ENCODE results near the gene SYNE1.

GRCh38 chr6:152170313-152170701 is 466.9 kb downstream of the SYNE1 start:
- no peak for TF ChIP-seq HDAC2 (IDR thresholded peaks at IDR 0.05)
- no peak for TF ChIP-seq ZNF24 (IDR thresholded peaks at IDR 0.05)
- no peak for TF ChIP-seq CTCF (IDR thresholded peaks at IDR 0.05 in 2 of 3, conservative IDR thresholded peaks at IDR 0.05 in 1 of 3; ENCODE audit: control insufficient read depth in 2 of 3, extremely low read depth in 1 of 3, insufficient read depth in 1 of 3, low read depth in 3 of 3, low read length in 3 of 3)
- TF ChIP-seq NKRF (conservative IDR thresholded peaks at IDR 0.05) = no peak
- TF ChIP-seq RELA (IDR thresholded peaks at IDR 0.05; ENCODE audit: borderline replicate concordance, partially characterized antibody) = no peak
- no peak for TF ChIP-seq BCL3 (IDR thresholded peaks at IDR 0.05; ENCODE audit: borderline replicate concordance, insufficient read depth, low read depth, low read length, poor library complexity, severe bottlenecking)
- TF ChIP-seq USF1 (IDR thresholded peaks at IDR 0.05; ENCODE audit: borderline replicate concordance, extremely low read length, insufficient read depth, low read depth, low read length) = no peak
